Right lobe of liver (tissue), 4 donors: Measurements from ENCODE around the gene PLAGL2.

Experiments
- POLR2A ChIP-seq: fragments of 450-650 bp; IDR thresholded peaks from one replicate; pipeline ENCODE4 v1.6.1; 2017; ENCODE audit warnings: antibody characterized with exemption, mild to moderate bottlenecking
- TF ChIP-seq, protein P1 (sequence below), 4 donors: fragments of 200-600 bp in 3 of 4; fragments of 450-650 bp in 1 of 4; IDR thresholded peaks; one replicate each; pipeline versions ENCODE4 v1.5.1 to v1.8.0; 2016 to 2022; ENCODE audit warnings: antibody characterized with exemption in 4 of 4, mild to moderate bottlenecking in 2 of 4
- donor health status: DM: no; HTN: no; CAD: no.
- donor health status: DM: no; HTN: no; CAD: no.
- donor health status: DM: no; HTN: yes; CAD: no.

DNA sequence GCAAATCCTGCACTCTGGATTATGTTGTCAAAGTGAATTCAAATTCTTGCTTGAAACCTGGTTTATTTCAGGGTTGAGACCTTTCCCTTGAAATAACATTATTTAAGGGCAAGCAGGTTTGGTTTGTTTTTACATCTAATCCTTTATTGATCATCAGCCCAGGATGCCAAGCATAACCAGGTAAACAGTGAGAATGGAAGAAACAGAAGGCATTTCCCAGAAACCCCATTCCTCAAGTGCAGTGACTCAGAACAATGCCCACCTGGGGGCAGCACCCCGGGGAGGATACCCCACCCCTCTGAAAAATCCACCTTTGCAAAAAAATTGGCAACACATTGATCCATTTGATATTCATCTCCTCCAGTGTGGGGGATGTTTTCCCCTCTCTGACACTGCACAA is 32.7 kb upstream of the PLAGL2 start:
- TF ChIP-seq, protein P1, sequence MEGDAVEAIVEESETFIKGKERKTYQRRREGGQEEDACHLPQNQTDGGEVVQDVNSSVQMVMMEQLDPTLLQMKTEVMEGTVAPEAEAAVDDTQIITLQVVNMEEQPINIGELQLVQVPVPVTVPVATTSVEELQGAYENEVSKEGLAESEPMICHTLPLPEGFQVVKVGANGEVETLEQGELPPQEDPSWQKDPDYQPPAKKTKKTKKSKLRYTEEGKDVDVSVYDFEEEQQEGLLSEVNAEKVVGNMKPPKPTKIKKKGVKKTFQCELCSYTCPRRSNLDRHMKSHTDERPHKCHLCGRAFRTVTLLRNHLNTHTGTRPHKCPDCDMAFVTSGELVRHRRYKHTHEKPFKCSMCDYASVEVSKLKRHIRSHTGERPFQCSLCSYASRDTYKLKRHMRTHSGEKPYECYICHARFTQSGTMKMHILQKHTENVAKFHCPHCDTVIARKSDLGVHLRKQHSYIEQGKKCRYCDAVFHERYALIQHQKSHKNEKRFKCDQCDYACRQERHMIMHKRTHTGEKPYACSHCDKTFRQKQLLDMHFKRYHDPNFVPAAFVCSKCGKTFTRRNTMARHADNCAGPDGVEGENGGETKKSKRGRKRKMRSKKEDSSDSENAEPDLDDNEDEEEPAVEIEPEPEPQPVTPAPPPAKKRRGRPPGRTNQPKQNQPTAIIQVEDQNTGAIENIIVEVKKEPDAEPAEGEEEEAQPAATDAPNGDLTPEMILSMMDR (IDR thresholded peaks at IDR 0.05), result no peak
- TF ChIP-seq POLR2A, result no peak
